ENCODE results near the gene RET. TPM values are rescaled to one million over a fixed set of nuclear protein-coding genes. Genes with fewer than 3 reads are reported as not detected.

Gene RET
- total RNA-seq, 1 donor from 2014 or later: 1.2 TPM

- no peak overlapping the region for H3K4me3 ChIP-seq (ENCODE audit: low read depth, low read length)
- TF ChIP-seq, protein P1, sequence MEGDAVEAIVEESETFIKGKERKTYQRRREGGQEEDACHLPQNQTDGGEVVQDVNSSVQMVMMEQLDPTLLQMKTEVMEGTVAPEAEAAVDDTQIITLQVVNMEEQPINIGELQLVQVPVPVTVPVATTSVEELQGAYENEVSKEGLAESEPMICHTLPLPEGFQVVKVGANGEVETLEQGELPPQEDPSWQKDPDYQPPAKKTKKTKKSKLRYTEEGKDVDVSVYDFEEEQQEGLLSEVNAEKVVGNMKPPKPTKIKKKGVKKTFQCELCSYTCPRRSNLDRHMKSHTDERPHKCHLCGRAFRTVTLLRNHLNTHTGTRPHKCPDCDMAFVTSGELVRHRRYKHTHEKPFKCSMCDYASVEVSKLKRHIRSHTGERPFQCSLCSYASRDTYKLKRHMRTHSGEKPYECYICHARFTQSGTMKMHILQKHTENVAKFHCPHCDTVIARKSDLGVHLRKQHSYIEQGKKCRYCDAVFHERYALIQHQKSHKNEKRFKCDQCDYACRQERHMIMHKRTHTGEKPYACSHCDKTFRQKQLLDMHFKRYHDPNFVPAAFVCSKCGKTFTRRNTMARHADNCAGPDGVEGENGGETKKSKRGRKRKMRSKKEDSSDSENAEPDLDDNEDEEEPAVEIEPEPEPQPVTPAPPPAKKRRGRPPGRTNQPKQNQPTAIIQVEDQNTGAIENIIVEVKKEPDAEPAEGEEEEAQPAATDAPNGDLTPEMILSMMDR (conservative IDR thresholded peaks at IDR 0.05; ENCODE audit: low read depth, low read length): no peak
Measured at GRCh38 chr10:43044961-43045621, 31.8 kb upstream of the RET start.

DNA sequence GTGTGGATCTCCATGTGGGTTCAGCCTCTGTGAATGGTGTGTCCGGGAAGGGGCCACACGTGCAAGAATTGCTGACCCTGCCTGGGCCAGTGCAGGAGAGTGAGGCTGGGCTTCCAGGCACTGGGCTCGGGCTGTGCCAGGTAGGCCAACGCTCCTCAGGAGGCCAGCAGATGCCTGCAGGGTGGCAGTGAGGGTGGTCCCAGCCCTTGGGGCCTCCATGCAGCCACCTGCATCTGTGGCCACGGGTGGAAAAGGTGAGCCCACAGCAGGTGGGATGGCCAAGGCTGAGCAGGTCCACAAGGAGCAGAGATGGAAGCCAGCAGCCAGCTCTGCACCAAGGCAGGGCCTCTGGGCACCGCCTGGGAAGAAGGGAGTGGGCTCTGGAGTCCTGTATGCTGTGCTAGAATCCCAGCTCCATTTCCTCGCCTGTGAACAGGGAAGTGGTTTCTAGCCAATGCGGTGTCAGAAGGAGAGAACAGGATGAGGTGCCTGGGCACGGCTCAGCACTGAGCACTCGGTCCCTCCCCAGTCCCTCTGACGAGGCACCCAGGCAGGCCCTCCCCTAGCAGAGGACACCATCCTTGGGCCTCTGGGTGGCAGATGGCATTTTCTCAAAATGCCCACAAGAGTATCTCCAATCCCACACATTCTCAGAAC, 31.1 kb upstream of the RET start:
- H3K4me3 ChIP-seq (ENCODE audit: low read depth, low read length): no peak overlapping the region
- DNase-seq (ENCODE audit: low read depth): no peak
- TF ChIP-seq, protein P1 (conservative IDR thresholded peaks at IDR 0.05; ENCODE audit: low read depth, low read length): no peak

More at GRCh38 chr10:43044961-43045621, 31.8 kb upstream of the RET start:
- no peak for DNase-seq (ENCODE audit: low read depth)

GRCh38 chr10:43046288-43046991, 30.4 kb upstream of the RET start:
- TF ChIP-seq, protein P1 (conservative IDR thresholded peaks at IDR 0.05; ENCODE audit: low read depth, low read length): no peak
- DNase-seq (ENCODE audit: low read depth): no peak
- no peak overlapping the region for H3K4me3 ChIP-seq (ENCODE audit: low read depth, low read length)

DNA sequence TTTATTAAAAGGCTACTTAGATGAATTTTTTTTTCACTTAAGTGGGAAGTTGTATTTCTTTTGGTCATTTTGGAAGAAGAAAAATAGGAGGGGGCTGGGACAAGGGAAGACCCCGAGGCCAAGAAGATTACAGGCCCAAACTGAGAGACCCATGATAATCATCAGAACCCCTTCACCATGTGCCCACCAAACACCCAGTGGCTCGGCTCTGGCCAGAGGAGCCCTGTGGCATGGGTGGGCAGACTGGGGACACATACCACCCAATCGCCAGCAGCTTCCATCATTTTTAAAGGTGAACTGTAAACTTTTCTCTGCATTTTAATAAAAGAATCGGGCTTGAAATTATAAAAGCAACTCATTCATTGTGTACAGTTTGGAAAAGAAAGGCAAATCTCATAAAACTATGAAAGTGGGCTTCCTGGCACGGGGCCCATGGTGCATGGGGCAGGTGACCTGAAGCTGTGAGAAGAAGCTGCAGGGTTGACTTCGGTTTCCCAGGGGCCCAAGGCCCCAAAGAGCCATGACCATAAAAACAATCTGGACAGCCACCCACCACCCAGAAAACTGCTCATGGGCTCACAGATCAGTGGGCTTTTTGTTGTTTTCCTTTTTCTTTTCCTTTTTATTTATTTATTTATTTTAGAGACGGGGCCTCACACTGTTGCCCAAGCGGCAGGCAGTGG, 29.4 kb upstream of the RET start:
- DNase-seq (ENCODE audit: low read depth): no peak
- TF ChIP-seq, protein P1 (conservative IDR thresholded peaks at IDR 0.05; ENCODE audit: low read depth, low read length): no peak
- no peak overlapping the region for H3K4me3 ChIP-seq (ENCODE audit: low read depth, low read length)

DNA sequence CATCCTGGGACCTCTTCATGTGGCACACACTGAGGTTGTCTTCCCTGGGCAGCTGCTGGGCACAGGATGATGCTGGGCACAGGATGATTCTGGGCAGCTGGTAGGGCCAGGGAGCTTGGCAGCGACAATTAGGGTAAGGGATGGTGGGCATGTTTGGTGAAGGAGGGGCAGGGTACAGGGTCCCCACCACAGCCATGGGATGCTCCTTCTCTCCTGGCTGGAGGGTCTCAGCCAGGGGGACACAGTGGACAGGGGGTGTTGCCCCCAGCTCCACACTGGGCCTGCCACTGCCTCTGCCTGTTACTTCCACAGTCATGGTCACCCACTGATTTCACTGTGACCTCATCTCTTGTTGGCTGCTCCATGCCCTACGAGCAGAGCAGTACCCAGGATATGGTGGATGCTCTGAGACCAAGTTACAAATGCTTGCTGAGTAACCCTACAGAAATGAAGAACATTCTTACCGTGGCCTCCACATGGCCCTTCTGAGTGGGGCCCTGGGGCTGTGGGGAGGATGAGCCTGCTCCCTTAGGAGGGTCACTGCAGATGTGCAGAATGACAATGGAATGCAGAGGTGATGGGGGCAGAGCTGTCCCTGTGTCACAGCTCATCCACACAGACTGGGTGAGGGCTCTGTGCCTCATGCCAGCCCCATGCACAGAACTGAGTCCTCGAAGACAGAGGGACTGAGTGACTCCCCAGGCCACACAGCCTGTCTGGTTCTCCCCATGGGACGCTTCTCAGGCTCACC, 28.4 kb upstream of the RET start:
- TF ChIP-seq, protein P1 (conservative IDR thresholded peaks at IDR 0.05; ENCODE audit: low read depth, low read length): no peak
- no peak overlapping the region for H3K4me3 ChIP-seq (ENCODE audit: low read depth, low read length)
- no peak for DNase-seq (ENCODE audit: low read depth)

DNA sequence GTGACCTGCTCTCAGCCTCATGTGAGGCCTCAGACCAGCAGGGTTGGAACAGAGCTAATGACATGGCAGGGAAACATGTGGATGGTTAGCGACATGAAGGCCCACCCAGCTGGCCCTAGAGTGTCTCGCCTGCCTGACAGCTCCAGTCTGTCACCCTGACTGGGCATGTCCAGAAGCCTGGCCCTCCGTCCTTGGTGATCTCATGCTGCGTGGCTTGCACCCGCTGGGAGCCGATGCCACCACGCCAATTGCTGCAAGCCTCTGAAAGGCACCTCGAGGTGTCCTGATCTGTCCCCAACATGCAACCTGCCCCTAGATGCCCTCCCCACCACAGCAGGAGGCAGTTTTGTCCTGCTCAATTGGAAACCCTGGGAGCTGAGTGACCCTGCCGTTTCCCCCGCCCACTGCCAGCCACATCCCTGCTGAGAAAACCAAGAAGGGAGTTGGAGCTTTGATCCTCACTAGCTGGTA, 27.8 kb upstream of the RET start:
- DNase-seq (ENCODE audit: low read depth): no peak
- TF ChIP-seq, protein P1 (conservative IDR thresholded peaks at IDR 0.05; ENCODE audit: low read depth, low read length): no peak

More for the DNA sequence above, 27.8 kb upstream of the RET start:
- H3K4me3 ChIP-seq (ENCODE audit: low read depth, low read length): no peak overlapping the region

All from epithelial cell of proximal tubule (primary cell).